ENCODE results near the gene DNASE1L1.
A peak's percentile ranks its signal among the peaks of the same experiment; 100 is the strongest.

The DNASE1L1 gene

DNA sequence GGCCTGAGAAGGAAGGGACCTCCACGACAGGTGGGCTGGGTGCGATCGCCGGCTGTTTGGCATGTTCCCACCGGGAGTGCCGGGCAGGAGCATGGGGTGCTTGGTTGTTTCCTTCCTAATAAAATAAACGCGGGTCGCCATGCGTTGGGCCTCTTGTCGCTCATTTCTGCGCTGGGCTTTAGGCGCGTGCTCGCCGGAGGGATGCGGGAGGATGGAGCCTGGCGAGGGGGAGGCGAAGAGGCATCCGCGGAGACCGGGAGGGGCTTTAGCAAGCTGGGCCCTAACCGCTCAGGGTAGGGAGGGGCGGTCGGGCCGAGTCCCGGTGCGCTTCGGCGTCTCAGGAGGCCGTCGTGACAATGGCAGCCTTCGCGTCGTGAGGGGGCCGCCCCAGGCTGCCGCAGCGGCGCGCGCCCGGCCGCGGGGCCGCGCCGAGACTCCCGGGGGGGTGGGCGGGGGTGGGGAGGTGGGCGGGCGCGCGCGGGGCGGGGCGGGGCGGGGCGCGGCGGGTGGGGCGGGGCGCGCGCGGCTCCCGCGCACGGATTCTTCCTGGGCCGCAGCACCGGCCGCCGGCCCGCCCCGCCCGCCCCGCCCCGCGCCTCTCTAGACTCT is 27.4 kb upstream of the DNASE1L1 start:
- DNase-seq = peak; percentile 60

DNA sequence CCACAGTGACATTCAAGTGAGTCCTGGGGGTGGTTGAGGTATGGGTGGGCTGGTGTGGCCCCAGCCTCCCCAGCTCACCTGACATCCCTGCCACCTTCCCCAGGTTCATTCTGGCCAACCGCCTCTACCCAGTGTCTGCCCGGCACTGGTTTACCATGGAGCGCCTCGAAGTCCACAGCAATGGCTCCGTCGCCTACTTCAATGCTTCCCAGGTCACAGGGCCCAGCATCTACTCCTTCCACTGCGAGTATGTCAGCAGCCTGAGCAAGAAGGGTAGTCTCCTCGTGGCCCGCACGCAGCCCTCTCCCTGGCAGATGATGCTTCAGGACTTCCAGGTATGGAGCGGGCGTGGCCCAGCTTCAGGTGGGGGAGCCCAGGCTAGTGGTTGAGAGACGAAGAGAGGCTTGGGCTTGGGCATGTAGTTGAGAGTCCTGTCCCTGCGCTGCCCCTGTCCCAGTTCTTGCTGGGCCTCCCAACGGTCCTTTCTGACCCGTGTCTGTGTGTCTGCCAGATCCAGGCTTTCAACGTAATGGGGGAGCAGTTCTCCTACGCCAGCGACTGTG is 26.2 kb upstream of the DNASE1L1 start:
- no peak for DNase-seq

DNA sequence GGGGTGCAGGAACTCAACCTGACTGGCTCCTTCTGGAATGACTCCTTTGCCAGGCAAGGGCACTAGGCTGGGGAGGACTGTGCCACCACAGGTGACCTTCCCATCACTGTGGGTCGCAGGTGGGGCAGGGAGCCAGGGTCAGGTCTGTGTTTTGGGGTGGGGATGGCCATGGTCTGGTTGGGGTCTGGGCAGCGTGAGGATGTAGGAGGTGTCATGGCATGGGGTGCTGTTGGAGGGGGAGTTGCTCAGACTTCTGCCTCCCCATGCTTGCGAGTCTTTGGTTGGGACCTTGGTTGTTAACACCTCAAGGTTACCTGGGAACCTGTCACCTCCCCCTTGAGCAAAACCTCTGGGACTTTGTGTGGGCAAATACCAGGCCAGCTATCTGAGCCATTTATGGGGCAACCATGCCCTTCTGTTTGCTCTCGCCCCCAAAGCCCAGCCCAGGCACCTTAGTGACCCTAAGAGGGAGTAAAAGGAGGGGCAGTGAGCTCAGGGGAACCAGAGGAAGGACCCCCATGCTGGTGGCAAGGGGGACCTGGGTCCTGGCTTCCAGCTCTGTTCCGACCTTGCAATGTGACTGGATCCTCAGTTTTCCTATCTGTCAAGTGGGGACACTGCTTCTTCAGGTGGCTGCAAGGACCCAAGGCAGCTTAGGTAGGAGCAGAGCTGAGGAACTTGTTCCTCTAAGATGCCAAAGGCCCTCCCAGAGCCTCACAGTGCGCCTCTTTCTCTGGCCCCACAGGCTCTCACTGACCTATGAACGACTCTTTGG is 25.5 kb upstream of the DNASE1L1 start:
- DNase-seq = no peak

DNA sequence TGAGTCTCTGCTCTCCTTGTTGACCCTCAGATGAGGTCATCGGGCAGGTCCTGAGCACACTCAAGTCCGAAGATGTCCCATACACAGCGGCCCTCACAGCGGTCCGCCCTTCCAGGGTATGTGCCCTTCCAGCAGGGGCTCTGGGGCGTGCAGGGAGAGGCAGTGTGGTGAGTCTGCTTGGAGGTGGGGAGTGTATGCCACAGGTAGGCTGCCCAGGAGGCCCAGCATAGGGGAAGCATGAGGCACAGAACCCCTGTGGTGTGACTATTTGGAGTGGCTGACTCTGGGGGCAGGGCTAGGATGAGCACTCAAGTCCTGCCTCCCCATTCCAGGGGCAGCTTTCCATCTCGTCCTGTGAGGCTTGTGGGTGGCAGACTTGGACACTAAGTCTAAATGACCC is 24.6 kb upstream of the DNASE1L1 start:
- DNase-seq = no peak

DNA sequence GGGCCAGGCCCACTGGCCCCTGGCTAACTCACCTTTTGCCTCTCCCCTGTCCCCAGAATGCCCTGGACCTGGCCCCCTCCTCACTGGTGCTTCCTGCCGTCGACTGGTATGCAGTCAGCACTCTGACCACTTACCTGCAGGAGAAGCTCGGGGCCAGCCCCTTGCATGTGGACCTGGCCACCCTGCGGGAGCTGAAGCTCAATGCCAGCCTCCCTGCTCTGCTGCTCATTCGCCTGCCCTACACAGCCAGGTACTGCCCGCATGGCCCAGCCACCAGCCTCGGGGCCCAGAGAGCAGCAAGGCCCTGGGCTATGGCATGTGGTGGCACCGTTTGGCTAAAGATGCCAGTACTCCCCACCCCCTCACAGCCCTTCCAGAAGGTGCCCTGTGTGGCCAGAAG is 23.2 kb upstream of the DNASE1L1 start:
- no peak for DNase-seq

DNA sequence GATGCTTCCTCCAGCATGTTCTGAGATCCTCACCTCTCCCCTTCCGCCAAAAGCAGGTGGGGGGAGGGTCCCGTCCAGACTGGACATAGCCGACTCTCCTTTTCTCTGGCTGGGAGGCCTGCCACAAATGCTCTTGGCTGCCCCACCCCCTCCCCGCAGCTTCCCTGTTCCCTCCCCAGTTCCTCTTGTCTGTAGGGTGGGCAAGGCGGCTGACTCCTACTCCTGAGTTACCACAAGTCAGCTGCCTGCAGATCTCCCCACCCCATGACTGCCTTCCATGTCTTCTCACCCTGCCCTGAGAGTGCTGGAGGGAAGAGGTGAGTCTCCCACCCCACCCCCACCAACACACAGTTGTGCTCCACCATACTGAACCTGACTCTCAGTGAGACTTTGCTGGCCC is 22.3 kb upstream of the DNASE1L1 start:
- no peak for DNase-seq

DNA sequence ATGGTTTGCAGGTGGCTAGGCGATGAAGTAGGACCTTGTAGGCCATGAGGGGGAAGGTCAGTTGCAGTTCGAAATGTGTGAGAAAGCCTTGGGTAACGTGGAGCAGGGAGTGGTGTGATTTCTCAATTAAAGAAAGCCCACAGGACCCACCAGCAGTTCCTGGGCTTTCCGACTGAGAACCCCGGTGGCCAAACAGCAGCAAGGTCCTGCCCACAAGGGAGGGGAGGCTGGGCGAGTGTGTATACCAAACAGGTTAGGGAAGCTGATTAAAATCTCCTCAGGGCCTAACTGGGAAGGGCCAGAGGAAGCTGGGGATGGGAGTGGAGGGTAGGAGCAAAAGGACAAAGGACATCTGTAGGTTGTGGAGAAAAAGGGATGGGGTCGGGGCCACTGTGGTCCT is 21.9 kb upstream of the DNASE1L1 start:
- DNase-seq = no peak

DNA sequence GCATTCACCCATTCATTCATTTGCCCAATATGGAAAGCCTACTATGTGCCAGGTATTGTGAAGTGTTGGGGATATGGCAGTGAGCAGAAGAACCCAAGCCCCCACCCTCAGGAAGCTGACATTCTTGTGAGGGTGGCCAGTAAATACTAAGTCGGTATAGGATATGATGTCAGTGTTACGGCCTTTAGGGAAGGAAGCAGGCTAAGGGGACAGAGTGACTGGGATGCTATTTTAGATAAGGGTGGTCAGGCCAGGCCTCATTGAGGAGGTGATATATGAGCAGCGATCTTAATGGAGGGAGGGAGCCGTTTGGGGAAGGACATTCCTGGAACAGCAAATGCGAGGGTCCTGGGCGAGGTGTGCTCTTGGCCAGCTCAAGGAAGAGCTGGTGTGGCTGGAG is 21.4 kb upstream of the DNASE1L1 start:
- DNase-seq = no peak

DNA sequence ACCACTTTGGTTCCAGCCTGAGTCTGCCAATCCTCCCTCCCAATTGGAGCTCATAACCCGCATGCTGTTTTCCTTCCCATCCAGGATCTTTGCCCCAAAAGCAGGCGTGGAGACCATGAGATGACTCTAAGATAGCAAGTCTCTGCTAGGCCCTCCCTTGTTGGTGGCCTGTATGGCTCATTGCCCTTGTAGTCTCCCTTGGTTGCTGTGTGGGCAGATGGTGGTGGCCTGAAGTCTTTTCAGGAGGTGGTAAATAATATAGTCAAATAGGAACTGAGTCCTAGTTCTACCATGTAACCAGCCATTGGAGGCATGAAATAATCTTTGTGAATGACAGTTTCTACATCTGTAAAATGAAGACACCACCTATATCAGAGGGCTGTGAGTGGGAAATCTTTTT is 20.7 kb upstream of the DNASE1L1 start:
- DNase-seq = no peak

DNA sequence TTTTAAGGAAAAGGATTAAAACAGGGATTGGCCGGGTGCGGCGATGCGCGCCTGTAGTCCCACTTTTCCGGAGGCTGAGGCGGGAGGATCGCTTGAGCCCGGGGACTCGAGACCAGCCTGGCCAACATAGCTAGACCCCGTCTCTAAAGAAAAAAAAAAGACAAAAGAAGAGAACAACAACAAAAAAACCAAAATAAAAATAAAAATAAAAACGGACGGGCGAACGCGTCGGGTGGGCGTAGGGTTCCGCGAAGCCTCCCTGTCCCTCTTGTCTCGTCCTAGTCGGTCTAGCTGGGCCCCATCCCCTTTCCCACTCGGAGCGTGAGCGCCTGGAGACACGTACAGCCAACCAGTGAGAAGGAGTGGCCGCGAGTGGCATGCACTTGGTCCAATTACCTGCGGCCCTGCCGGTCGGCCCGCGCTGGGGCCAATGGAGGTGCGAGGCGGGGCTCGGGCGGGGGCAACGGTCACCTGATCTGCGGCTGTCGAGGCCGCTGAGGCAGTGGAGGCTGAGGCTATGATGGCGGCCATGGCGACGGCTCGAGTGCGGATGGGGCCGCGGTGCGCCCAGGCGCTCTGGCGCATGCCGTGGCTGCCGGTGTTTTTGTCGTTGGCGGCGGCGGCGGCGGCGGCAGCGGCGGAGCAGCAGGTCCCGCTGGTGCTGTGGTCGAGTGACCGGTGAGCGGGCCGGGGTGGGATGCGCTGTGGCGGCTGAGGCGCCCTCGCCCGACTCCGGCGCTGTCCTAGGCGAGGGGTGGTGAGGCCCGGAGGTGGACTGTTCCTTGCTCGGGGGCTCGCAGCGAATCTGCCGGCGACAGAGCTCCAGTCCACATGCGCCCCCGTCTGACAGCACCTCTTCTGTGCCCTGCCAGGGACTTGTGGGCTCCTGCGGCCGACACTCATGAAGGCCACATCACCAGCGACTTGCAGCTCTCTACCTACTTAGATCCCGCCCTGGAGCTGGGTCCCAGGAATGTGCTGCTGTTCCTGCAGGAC is 19.4 kb upstream of the DNASE1L1 start, which contains the start of gene ATP6AP1:
Gene ATP6AP1, plus strand, starts transcription at position 502 of the 996 bp plus-strand sequence. Its CDS starts 16 bp downstream, at position 518.
- DNase-seq = peak; percentile 89

DNA sequence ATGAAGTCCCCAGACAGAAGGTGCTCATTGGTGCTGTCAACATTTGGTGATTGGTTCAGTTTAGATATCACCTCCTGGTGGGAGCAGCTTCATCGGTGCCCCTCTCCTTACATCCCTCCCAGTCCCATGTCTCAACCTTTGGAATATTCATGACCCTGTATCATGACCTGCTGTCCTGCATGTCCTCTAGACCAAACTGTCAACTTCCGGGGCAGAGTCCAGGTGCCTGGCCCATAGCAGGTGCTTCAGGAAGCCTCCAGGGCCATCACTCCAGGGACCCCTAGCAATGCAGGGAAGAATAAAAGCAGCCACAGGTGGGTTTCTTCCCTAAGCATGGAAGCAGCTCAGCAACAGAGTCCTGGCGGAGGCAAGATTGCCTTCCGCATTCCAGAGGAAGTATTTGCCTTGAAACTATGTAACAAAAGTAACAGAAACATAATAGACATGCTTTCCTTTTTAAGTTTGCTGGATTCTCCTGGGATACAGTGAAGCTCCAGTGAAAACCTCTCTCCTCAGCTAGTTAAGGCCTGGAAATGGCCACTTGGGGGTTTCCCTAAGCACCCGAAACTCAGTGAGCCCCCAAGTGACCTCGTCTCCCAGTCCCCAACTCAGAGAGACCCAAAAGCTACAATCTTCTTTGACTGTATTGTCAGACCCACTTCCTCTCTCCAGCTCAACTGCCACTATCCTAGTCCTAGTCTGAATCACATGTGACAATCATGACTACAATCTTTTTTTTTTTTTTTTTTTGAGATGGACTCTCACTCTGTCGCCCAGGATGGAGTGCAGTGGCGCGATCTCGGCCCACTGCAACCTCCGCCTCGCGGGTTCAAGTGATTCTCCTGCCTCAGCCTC is 18.1 kb upstream of the DNASE1L1 start:
- DNase-seq = no peak

DNA sequence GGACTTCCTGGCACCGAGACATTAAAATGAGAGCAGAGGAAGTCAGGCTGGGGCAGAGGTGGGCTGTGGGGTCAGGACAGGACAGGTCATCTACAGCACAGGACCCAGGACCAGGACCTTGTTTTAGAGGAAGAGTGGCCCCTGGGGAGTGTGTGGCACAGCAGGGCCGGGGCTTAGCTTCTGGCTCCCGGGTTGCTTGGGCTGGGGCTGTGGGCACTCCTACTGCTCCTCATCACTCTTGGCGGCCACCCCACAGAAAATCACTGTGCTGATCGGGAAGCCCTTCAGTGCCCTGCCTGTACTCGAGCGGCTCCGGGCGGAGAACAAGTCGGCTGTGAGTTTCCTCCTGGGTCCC is 11.3 kb upstream of the DNASE1L1 start:
- no peak for DNase-seq

DNA sequence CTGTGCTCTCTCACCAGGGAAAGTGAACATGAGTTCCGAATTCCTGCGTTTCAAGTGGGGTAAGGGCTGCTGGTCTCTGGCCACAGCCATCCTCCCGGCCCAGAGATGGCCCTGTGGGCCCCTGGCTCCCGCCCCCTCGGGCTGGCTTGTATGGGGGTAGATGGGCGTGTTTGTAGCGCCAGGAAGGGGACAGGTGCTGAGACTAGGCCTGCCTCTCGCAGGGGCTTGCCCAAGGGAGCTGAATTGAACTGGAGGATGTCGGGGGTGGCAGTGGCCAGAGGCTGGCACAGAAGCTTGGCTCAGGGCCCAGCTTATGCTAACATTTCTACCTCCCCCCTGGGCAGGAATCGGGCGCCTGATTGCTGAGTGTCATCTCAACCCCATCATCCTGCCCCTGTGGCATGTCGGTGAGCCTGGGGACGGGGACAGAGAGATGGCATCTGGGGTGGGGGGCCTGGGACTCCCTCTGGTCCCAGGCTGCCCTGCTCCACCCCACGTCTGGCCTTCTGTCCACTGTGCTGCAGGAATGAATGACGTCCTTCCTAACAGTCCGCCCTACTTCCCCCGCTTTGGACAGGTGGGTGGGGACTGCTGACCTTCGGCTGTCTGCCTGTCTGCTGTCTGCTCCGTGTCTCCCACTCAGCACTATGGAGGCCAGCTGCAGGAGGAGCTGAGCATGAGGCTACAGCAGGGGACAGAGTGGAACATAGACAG is 10.8 kb upstream of the DNASE1L1 start:
- DNase-seq = no peak

DNA sequence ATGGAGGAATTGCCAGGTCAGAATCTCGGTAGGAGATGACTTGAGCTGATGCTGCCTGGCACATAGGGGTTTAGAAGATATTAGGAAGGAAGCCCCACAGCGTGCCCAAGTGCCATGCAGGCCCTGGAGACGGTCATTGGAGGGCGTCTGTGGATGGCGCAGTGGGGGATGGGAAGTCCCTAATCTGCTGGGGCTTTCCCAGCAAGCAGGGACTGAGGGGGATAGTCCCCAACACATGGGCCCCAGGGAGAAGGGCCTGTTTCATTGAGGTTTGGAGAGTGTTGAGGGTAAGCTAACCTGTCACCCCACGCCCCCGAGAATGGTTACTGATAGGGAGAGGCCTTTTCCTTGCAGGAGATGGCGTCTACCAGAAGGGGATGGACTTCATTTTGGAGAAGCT is 10.1 kb upstream of the DNASE1L1 start:
- DNase-seq = no peak

DNA sequence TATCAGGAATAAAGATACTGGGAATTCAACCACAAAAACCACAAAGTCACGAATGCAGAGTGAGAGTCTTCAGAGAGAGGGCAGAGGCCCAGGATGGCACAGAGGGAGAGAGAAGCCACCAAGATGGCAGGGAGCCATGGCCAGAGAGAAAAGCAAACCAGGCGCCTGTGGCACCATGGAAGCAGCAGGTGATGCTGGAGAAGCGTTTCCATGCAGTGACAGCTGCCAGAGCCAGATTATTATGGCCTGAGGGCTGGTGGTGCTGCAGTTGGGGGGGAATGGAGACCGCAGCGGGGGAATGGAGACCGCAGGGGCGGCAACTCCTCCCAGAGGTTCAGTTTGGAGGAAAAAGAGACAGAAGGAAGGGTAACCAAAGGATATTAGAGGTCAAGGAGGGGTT is 8.1 kb upstream of the DNASE1L1 start:
- DNase-seq = no peak

DNA sequence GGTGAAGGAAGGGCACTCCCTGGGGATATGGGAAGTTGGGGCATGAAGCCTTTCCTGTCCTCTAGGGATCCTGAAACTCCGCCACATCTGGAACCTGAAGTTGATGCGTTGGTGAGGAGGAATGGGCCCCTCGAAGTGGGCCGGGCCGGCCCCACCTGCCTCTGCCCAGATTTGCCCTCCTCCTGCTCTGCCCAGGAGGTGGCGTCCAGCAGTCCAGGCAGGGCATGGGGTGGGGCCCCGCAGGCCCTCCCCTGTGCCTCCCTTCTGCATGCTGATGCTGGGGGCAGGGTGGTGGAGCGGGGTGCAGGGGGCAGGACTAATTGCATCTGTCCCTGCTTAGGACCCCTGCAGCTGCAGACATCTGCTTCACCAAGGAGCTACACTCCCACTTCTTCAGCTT is 4.1 kb upstream of the DNASE1L1 start:
- DNase-seq = no peak

DNA sequence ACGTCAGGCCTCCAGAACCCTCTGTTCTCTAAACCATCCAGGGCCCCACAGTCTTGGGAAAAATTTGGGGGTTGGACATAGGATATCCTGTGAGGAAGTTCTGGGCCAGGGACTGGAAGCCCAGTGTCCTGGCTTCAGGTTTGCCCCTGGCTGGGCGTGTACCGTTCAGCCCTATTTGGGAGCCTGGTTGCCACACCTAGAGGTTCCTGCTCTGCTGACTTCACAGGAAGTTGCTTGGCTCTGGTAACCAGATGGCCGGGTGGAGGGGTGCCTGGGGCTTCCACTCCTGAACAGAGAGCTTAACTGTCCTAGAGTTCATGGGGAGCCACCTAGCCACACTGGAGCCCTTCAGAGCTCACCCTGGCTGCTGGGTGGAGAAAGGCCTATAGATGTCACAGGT is 3.4 kb upstream of the DNASE1L1 start:
- peak; percentile 62 for DNase-seq

DNA sequence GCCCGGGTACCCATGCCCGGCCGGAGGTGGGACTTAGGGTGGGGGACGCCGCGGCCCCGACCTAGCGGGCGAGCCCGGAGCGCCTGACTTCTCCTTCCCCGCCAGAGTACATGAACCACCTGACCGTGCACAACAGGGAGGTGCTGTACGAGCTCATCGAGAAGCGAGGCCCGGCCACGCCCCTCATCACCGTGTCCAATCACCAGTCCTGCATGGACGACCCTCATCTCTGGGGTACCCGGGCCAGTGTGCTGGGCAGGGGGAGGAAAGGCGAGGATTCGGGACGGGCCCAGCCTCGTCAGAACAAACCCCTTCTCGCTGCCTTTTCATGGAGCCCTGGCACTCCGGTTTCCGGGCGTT is 2.9 kb upstream of the DNASE1L1 start:
- DNase-seq = peak; percentile 67

DNA sequence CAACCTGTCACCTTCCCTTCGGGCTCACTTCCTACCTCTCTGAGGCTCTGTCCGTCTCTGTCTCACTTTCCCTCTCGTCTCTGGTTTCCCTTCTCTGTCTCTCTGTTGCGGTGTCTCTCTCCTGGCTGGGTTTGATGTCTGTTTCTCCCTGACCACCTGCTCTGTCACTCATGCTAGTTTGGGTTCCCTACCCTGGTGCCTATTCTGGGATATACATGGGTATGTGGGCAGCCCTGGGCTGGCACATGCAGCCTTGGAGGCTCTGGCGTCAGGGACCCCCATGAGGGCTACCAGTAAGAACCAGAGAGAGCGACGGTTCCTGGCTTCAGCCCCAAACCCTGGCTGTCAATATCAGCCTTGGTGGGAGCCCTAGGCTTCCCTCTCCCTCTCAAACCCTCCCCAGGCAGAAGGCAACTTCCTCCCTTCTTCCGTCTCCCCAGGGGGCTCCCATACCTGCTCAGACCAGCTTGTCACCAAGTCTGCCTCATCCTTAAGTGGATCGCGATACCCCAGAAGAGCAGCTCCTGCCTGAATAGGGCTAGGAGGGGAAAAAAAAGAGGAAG is 314 bp downstream of the DNASE1L1 start:
- DNase-seq = no peak

DNA sequence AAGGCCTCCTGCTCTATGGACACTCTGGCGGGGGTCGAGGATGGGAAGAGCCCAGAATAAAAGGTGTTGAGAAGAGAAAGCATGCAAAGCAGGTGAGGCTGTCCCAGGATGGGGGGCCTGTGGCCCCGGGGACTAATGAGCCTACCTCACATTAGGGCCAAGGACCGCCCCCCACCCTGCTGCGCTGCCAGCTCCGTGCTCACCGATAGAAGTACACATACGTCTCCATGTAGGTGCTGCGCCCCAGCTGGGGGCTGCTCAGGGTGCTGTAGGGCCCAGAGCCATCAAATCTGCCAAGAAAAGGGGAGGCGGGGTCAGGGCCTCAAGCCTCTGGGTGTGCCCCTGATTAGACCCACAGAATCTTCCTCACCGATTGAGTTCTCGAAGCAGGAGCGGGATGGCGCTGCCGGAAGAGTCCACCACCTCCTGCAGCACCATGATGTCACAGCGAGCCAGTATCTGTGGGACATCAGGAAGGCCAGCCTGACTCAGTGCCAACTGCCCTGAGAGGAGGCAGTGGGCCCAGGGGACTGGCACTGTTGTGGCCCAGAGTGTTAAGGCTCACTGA is 4.3 kb downstream of the DNASE1L1 start:
- no peak for DNase-seq

DNA sequence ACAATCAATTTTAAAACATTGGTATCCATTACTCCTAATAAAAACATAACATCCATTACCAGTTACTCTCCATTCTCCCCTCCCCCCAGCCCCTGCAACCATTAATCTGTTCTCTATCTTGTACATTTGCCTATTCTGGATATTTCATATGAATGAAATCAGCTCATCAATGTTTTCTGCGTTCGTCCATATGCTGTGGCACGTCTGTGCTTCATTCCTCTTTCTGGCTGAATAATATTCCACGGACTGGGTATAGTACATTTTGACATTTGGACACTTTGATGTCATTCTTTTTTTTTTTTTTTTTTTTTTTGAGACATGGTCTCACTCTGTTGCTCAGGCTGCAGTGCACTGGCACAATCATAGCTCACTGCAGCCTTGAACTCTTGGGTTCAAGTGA is 5.2 kb downstream of the DNASE1L1 start:
- DNase-seq = no peak

Measured in CD4-positive, alpha-beta T cell treated with Interleukin-17A for 4 hours (primary cell).